Measurements from ENCODE around the gene JAG2.

JAG2 gene

GRCh38 chr14:105209646-105210045, 41.1 kb upstream of the JAG2 start:
- H3K27ac ChIP-seq (ENCODE audit: low read depth, low read length): no peak overlapping the region
- no peak overlapping the region for H3K4me3 ChIP-seq (ENCODE audit: low read depth, low read length)
- H3K4me1 ChIP-seq (ENCODE audit: control insufficient read depth, insufficient read depth, low read length): no peaks in the 10 kb centered on the region
- H3K9me3 ChIP-seq (ENCODE audit: control insufficient read depth, insufficient read depth, low read length): no peaks in the 10 kb centered on the region
- no peaks in the 10 kb centered on the region for H3K36me3 ChIP-seq (ENCODE audit: control insufficient read depth, insufficient read depth, low read length)
- no peak overlapping the region for H3K9ac ChIP-seq (ENCODE audit: low read depth, low read length)
- no peaks in the 10 kb centered on the region for H3K27me3 ChIP-seq (ENCODE audit: control insufficient read depth, insufficient read depth, low read length)

DNA sequence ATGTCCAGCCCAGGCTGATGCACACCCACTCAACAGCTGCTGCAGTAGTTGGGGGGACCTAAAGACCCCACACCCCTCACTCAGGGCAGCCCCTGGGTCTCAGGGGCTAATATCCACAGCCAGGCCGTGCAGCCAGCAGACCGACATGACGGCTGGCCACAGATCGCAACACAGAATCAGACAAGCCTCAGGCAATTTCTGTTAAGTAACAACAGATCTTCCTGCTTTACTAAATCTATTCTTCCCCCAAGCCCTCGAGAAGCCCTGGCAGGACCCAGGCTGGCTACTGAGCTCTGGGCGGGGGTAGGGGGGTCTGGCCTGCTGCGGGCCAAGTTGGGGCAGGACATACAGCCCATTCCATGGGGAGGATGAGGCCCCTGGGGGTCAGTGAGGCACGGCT, 40.5 kb upstream of the JAG2 start:
- no peak overlapping the region for H3K4me3 ChIP-seq (ENCODE audit: low read depth, low read length)
- no peak overlapping the region for H3K27ac ChIP-seq (ENCODE audit: low read depth, low read length)
- H3K27me3 ChIP-seq (ENCODE audit: control insufficient read depth, insufficient read depth, low read length): no peaks in the 10 kb centered on the region
- H3K9me3 ChIP-seq (ENCODE audit: control insufficient read depth, insufficient read depth, low read length): no peaks in the 10 kb centered on the region
- H3K4me1 ChIP-seq (ENCODE audit: control insufficient read depth, insufficient read depth, low read length): no peaks in the 10 kb centered on the region
- H3K36me3 ChIP-seq (ENCODE audit: control insufficient read depth, insufficient read depth, low read length): no peaks in the 10 kb centered on the region
- no peak overlapping the region for H3K9ac ChIP-seq (ENCODE audit: low read depth, low read length)

GRCh38 chr14:105208738-105209075, 40.1 kb upstream of the JAG2 start:
- no peaks in the 10 kb centered on the region for H3K4me1 ChIP-seq (ENCODE audit: control insufficient read depth, insufficient read depth, low read length)
- no peaks in the 10 kb centered on the region for H3K27me3 ChIP-seq (ENCODE audit: control insufficient read depth, insufficient read depth, low read length)
- no peak overlapping the region for H3K4me3 ChIP-seq (ENCODE audit: low read depth, low read length)

DNA sequence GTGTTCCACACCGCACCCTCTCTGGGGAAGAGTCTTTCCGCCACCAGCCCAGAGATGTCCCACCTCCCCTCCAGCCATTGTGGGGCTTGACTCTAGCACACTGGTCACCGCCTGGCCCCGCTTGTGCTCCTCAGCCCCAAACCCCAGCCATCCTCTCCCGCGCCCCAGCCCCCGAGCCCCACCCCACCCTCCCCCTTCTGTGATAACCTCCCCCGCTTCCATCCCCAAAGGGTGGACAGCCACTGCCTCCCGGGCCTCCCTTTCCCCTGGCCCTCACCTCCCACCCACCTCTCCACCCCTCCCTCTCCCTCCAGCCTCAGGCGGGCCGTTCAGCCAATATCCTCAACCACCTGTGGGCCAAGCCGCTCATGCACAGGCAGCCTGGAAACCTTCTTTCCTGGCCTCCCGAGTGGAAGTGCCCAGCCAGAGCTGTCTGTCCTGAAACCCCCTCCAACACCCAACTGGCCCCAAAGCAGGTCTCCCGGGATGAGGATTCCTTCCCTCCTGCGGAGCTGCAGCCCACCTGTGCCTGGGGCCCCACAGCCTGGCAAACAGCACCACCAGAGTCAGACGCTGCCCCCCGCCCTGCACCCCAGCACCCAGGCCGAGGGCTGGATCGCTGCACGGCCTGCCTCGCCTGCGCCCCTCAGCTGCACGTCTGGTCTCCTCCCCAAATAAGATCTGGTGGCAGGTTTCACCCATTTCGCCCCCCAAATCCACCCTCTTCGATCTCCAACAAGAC, 39.6 kb upstream of the JAG2 start:
- Histone ChIP-seq H3K9me3 (ENCODE audit: control insufficient read depth, insufficient read depth, low read length) (no peaks in the 10 kb centered on the region), H3K4me3 (ENCODE audit: low read depth, low read length) (no peak overlapping the region), H3K27me3 (ENCODE audit: control insufficient read depth, insufficient read depth, low read length) (no peaks in the 10 kb centered on the region), H3K27ac (ENCODE audit: low read depth, low read length) (no peak overlapping the region), H3K9ac (ENCODE audit: low read depth, low read length) (no peak overlapping the region), H3K4me1 (ENCODE audit: control insufficient read depth, insufficient read depth, low read length) (no peaks in the 10 kb centered on the region), H3K36me3 (ENCODE audit: control insufficient read depth, insufficient read depth, low read length) (no peaks in the 10 kb centered on the region)

More at GRCh38 chr14:105208738-105209075, 40.1 kb upstream of the JAG2 start:
- H3K9ac ChIP-seq (ENCODE audit: low read depth, low read length): no peak overlapping the region
- no peaks in the 10 kb centered on the region for H3K9me3 ChIP-seq (ENCODE audit: control insufficient read depth, insufficient read depth, low read length)
- H3K27ac ChIP-seq (ENCODE audit: low read depth, low read length): no peak overlapping the region
- H3K36me3 ChIP-seq (ENCODE audit: control insufficient read depth, insufficient read depth, low read length): no peaks in the 10 kb centered on the region

DNA sequence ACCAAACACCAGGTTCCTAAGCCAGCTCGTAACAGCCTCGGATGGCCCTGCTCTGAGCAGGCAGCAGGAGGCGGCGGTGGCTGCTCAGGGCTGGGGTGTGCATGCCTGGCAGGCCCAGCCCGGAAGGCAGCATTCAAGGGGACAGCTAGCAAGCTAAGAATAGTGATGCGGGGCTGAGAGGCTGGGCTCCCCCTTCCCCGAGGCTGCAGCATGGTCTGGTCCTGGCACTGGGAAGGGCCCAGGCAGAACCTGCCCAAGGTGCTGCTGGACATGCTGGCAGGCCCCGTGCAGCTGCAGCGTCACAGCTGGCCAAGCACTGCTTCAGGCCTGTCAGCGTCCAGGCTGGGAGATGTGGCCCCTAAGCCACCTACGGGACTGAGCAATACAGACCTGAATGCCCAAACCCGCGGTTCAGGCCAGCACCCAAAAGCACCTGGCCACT, 38.9 kb upstream of the JAG2 start:
- Histone ChIP-seq H3K36me3 (ENCODE audit: control insufficient read depth, insufficient read depth, low read length) (no peaks in the 10 kb centered on the region), H3K9ac (ENCODE audit: low read depth, low read length) (no peak overlapping the region), H3K27ac (ENCODE audit: low read depth, low read length) (no peak overlapping the region), H3K9me3 (ENCODE audit: control insufficient read depth, insufficient read depth, low read length) (no peaks in the 10 kb centered on the region), H3K27me3 (ENCODE audit: control insufficient read depth, insufficient read depth, low read length) (no peaks in the 10 kb centered on the region), H3K4me1 (ENCODE audit: control insufficient read depth, insufficient read depth, low read length) (no peaks in the 10 kb centered on the region), H3K4me3 (ENCODE audit: low read depth, low read length) (no peak overlapping the region)

- Histone ChIP-seq H3K27me3 (ENCODE audit: control insufficient read depth, insufficient read depth, low read length) (no peaks in the 10 kb centered on the region), H3K4me3 (ENCODE audit: low read depth, low read length) (no peak overlapping the region), H3K27ac (ENCODE audit: low read depth, low read length) (no peak overlapping the region), H3K36me3 (ENCODE audit: control insufficient read depth, insufficient read depth, low read length) (no peaks in the 10 kb centered on the region), H3K4me1 (ENCODE audit: control insufficient read depth, insufficient read depth, low read length) (no peaks in the 10 kb centered on the region), H3K9ac (ENCODE audit: low read depth, low read length) (no peak overlapping the region), H3K9me3 (ENCODE audit: control insufficient read depth, insufficient read depth, low read length) (no peaks in the 10 kb centered on the region)
Measured at GRCh38 chr14:105206873-105207272, 38.3 kb upstream of the JAG2 start.

DNA sequence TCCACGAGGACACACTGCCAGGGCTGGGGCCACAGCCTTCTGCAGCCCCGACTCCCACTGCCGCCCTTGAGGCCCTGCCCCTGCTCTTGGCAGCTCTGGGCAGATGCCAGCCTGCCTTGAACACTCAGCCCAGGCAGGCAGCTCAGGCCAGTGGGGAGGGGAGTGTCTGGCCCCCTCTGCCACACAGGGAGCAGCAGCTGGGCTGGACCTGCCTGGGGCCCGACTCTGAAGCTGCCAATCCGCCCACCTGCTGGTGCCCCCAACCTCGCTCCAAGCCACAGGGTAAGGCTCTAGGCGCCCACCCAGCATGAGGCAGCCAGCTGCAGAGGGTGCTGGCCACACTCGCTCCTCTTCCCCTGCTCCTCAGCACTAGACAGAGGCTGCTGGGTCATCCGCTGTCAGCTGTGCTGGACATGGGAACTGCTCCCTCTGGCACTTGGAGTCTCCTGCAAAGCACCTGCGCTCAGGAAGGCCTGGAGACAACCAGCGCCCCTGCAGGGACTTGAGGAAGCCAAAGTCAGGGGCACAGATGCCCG, 37.2 kb upstream of the JAG2 start:
- Histone ChIP-seq H3K9ac (ENCODE audit: low read depth, low read length) (no peak overlapping the region), H3K27me3 (ENCODE audit: control insufficient read depth, insufficient read depth, low read length) (no peaks in the 10 kb centered on the region; the same call in 1 of the 2 replicates), H3K9me3 (ENCODE audit: control insufficient read depth, insufficient read depth, low read length) (no peaks in the 10 kb centered on the region), H3K36me3 (ENCODE audit: control insufficient read depth, insufficient read depth, low read length) (no peaks in the 10 kb centered on the region), H3K4me1 (ENCODE audit: control insufficient read depth, insufficient read depth, low read length) (no peaks in the 10 kb centered on the region), H3K27ac (ENCODE audit: low read depth, low read length) (no peak overlapping the region), H3K4me3 (ENCODE audit: low read depth, low read length) (no peak overlapping the region)

- no peak overlapping the region for H3K4me3 ChIP-seq (ENCODE audit: low read depth, low read length)
- H3K9ac ChIP-seq (ENCODE audit: low read depth, low read length): no peak overlapping the region
- no peaks in the 10 kb centered on the region for H3K4me1 ChIP-seq (ENCODE audit: control insufficient read depth, insufficient read depth, low read length)
- no peak overlapping the region for H3K27ac ChIP-seq (ENCODE audit: low read depth, low read length)
- no peaks in the 10 kb centered on the region; the same call in 1 of the 2 replicates for H3K27me3 ChIP-seq (ENCODE audit: control insufficient read depth, insufficient read depth, low read length)
- no peaks in the 10 kb centered on the region for H3K9me3 ChIP-seq (ENCODE audit: control insufficient read depth, insufficient read depth, low read length)
- H3K36me3 ChIP-seq (ENCODE audit: control insufficient read depth, insufficient read depth, low read length): no peaks in the 10 kb centered on the region
Measured at GRCh38 chr14:105204931-105205672, 36.5 kb upstream of the JAG2 start.

DNA sequence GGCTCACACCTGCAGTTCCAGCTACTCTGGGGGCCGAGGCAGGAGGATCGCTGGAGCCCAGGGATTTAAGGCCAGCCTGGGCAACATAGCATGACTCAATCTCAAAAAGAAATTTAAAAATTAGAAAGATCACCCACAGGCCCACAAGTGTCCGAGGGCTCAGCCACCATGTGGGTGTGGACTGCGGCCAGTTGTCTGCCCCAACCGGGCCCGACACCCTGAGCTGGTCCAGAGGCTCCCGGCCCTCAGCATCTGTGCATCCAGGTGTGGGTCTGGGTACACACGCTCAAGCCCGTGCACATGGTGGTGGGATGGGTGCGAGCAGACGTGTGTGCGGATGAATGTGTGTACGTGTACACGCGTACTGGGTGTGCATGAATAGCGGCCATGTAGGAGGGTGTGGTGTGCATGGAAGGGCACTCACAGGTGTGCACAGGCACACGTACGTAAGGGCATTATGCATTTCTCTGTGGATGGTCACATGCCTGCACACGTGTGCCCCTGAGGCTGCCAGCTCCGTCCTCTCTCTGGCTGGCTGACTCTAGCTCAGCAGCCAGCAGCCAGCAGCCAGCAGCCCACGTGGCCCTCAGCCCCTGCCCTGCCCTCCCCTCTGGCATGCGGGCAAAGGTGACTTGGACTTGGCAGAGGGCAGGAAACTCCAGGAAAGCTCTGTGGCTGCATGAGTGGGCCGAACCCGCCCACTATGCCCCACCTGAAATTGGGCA, 35.8 kb upstream of the JAG2 start:
- Histone ChIP-seq H3K27me3 (ENCODE audit: control insufficient read depth, insufficient read depth, low read length) (no peaks in the 10 kb centered on the region; the same call in 1 of the 2 replicates), H3K36me3 (ENCODE audit: control insufficient read depth, insufficient read depth, low read length) (no peaks in the 10 kb centered on the region), H3K4me1 (ENCODE audit: control insufficient read depth, insufficient read depth, low read length) (no peaks in the 10 kb centered on the region), H3K9me3 (ENCODE audit: control insufficient read depth, insufficient read depth, low read length) (no peaks in the 10 kb centered on the region), H3K27ac (ENCODE audit: low read depth, low read length) (no peak overlapping the region), H3K9ac (ENCODE audit: low read depth, low read length) (no peak overlapping the region), H3K4me3 (ENCODE audit: low read depth, low read length) (no peak overlapping the region)

DNA sequence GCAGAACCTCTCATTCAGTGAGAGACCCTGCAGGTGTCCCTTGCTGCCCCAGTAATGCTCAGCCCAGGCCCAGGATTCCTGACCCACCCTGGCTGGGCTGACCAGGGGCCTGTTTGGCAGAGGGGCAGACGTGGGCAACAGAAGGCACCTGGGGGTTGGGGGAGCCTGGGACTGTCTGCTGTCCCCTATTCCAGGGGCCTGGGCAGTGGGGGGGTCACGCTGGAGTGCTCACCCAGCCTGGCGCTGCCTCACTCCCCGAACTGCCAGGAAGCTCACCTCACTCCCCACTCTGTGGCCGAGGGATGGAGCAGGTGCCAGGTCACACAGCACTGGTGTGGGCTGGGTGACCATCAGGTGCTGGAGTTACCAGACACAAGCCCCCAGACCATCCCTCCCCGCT, 35.1 kb upstream of the JAG2 start:
- no peak overlapping the region for H3K9ac ChIP-seq (ENCODE audit: low read depth, low read length)
- H3K36me3 ChIP-seq (ENCODE audit: control insufficient read depth, insufficient read depth, low read length): no peaks in the 10 kb centered on the region
- H3K27me3 ChIP-seq (ENCODE audit: control insufficient read depth, insufficient read depth, low read length): no peaks in the 10 kb centered on the region; the same call in 1 of the 2 replicates
- no peaks in the 10 kb centered on the region for H3K9me3 ChIP-seq (ENCODE audit: control insufficient read depth, insufficient read depth, low read length)
- H3K4me3 ChIP-seq (ENCODE audit: low read depth, low read length): no peak overlapping the region
- no peaks in the 10 kb centered on the region for H3K4me1 ChIP-seq (ENCODE audit: control insufficient read depth, insufficient read depth, low read length)
- no peak overlapping the region for H3K27ac ChIP-seq (ENCODE audit: low read depth, low read length)
